Thyroid gland (tissue), 4 donors: ENCODE results near the gene ATF4.

Experiments
- POLR2A ChIP-seq, 2 donors: fragments of 450-650 bp; IDR thresholded peaks; one replicate each; pipeline ENCODE4 v1.6.1; 2017; ENCODE audit warnings: antibody characterized with exemption in 2 of 2, mild to moderate bottlenecking in 2 of 2, moderate library complexity in 1 of 2
- TF ChIP-seq, protein P1 (sequence below), 6 experiments: fragments of 200-600 bp in 3 of 6; fragments of 450-650 bp in 3 of 6; sonication (generic) in 3 of 6; IDR thresholded peaks; one replicate each; pipeline ENCODE4 v1.5.1; 2016 to 2019; ENCODE audit warnings: antibody characterized with exemption in 6 of 6, mild to moderate bottlenecking in 2 of 6, inconsistent platforms in 1 of 6, moderate library complexity in 1 of 6

DNA sequence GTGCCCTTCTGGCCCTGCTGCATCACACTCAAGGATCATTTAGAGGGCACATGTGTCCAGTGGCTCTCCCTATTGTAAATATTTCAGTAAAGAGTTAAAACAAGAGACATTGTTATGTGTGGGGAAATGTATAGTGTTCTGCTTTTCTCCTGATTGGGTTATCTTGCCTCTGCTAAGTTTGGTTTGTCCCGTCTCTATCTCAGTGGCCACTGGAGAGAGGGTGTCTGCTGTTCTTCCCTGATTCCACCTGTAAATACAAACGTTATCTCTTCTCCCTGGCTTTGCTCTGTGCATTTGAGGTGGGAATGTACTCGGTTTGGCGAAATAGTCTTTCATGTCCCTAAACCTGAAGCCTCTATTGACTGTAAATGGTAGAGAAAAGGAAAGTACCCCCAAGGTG, 12.0 kb upstream of the ATF4 start:
- TF ChIP-seq, protein P1, sequence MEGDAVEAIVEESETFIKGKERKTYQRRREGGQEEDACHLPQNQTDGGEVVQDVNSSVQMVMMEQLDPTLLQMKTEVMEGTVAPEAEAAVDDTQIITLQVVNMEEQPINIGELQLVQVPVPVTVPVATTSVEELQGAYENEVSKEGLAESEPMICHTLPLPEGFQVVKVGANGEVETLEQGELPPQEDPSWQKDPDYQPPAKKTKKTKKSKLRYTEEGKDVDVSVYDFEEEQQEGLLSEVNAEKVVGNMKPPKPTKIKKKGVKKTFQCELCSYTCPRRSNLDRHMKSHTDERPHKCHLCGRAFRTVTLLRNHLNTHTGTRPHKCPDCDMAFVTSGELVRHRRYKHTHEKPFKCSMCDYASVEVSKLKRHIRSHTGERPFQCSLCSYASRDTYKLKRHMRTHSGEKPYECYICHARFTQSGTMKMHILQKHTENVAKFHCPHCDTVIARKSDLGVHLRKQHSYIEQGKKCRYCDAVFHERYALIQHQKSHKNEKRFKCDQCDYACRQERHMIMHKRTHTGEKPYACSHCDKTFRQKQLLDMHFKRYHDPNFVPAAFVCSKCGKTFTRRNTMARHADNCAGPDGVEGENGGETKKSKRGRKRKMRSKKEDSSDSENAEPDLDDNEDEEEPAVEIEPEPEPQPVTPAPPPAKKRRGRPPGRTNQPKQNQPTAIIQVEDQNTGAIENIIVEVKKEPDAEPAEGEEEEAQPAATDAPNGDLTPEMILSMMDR (IDR thresholded peaks at IDR 0.05), result no peak
- TF ChIP-seq POLR2A (IDR thresholded peaks at IDR 0.05), result no peak
